AG10803 (cell line): ENCODE data around the gene ZNF512.
A peak's percentile ranks its signal among the peaks of the same experiment; 100 is the strongest.
"Not testable (repeated sequence)": the region's sequence is repeated elsewhere in the genome, so short reads cannot be mapped to it uniquely, and the experiment has no call there.

ENCODE experiments used
- DNase-seq: peaks from one replicate; pipeline ENCODE4 v3.0.0; 2010; ENCODE audit warnings: low read depth
- H3K4me3 ChIP-seq: 2 replicates; pipeline ENCODE4 v1.5.1; 2011; ENCODE audit warnings: mild to moderate bottlenecking, low read length, control low read depth
- TF ChIP-seq, protein P1 (sequence below): conservative IDR thresholded peaks from 2 replicates; pipeline ENCODE4 v1.5.1; 2011; ENCODE audit warnings: mild to moderate bottlenecking, low read length, control low read depth, inconsistent platforms

The ZNF512 gene

GRCh38 chr2:27584597-27584996, 1.8 kb downstream of the ZNF512 start:
- DNase-seq, result no peak
- TF ChIP-seq, protein P1, sequence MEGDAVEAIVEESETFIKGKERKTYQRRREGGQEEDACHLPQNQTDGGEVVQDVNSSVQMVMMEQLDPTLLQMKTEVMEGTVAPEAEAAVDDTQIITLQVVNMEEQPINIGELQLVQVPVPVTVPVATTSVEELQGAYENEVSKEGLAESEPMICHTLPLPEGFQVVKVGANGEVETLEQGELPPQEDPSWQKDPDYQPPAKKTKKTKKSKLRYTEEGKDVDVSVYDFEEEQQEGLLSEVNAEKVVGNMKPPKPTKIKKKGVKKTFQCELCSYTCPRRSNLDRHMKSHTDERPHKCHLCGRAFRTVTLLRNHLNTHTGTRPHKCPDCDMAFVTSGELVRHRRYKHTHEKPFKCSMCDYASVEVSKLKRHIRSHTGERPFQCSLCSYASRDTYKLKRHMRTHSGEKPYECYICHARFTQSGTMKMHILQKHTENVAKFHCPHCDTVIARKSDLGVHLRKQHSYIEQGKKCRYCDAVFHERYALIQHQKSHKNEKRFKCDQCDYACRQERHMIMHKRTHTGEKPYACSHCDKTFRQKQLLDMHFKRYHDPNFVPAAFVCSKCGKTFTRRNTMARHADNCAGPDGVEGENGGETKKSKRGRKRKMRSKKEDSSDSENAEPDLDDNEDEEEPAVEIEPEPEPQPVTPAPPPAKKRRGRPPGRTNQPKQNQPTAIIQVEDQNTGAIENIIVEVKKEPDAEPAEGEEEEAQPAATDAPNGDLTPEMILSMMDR, result no peak
- H3K4me3 ChIP-seq, result no peak overlapping the region

GRCh38 chr2:27587025-27587424, 4.2 kb downstream of the ZNF512 start:
- DNase-seq, result no peak
- TF ChIP-seq, protein P1, result no peak
- H3K4me3 ChIP-seq, result no peak overlapping the region

GRCh38 chr2:27588308-27588707, 5.5 kb downstream of the ZNF512 start:
- TF ChIP-seq, protein P1, result no peak
- no peak overlapping the region for H3K4me3 ChIP-seq
- DNase-seq, result no peak

GRCh38 chr2:27591745-27592144, 8.9 kb downstream of the ZNF512 start:
- peak; percentile 1 for DNase-seq
- TF ChIP-seq, protein P1, result no peak
- H3K4me3 ChIP-seq, result no peak overlapping the region

- no peak overlapping the region for H3K4me3 ChIP-seq
- DNase-seq, result no peak
- TF ChIP-seq, protein P1, result no peak
These were observed 10.4 kb downstream of the ZNF512 start for GRCh38 chr2:27593240-27593639.

DNA sequence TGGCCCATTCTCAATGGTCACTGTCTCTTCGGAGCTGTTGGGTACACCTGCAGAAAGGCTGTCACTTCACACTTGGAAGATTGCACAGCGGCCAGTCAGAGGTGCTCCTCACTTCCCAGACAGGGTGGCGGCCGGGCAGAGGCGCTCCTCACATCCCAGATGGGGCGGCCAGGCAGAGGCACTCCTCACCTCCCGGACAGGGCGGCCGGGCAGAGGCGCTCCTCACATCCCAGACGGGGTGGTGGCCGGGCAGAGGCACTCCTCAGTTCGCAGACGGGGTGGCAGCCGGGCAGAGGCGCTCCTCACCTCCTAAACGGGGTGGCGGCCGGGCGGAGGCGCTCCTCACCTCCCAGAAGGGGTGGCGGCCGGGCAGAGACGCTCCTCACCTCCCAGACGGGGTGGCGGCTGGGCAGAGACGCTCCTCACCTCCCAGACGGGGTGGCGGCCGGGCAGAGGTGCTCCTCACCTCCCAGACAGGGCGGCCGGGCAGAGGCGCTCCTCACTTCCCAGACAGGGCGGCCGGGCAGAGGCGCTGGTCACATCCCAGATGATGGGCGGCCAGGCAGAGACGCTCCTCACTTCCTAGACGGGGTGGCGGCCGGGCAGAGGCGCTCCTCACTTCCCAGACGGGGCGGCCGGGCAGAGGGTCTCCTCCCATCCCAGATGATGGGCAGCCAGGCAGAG, 11.3 kb downstream of the ZNF512 start:
- H3K4me3 ChIP-seq, DNase-seq: not testable (repeated sequence)

GRCh38 chr2:27595412-27595811, 12.6 kb downstream of the ZNF512 start:
- not testable (repeated sequence) for DNase-seq, H3K4me3 ChIP-seq

DNA sequence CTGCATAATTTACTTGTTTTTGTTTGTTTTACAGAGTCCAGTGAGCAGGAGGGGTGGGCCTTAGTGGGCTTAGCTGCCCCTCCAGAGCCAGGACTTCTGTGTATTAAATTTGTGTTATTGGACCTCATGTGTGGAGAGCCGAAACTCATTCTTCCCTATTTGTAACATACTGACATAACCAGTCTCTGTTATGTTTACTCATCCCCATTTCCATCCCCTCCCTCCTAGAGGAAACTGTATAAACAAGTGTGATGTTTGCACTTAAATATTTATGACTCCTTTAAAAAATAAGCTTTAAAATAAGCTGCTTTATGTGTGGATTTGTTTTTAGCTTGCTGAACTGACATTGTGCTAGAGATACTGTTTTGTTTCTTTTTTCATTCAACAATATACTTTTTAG, 13.8 kb downstream of the ZNF512 start:
- DNase-seq, result no peak
- TF ChIP-seq, protein P1, result no peak
- H3K4me3 ChIP-seq, result no peak overlapping the region
